Vagina (tissue), 2 donors: Measurements from ENCODE around the gene RPTOR.

Experiments
- POLR2A ChIP-seq, 2 donors: fragments of 450-650 bp; IDR thresholded peaks; one replicate each; pipeline ENCODE4 v1.6.1; 2017; ENCODE audit warnings: antibody characterized with exemption in 2 of 2, mild to moderate bottlenecking in 2 of 2, moderate library complexity in 2 of 2
- TF ChIP-seq, protein P1 (sequence below), 3 experiments: fragments of 450-650 bp in 2 of 3; fragments of 200-600 bp in 1 of 3; sonication (generic) in 1 of 3; IDR thresholded peaks; one replicate each; pipeline ENCODE4 v1.5.1; 2017 to 2019; ENCODE audit warnings: antibody characterized with exemption in 3 of 3, mild to moderate bottlenecking in 2 of 3, moderate library complexity in 2 of 3

DNA sequence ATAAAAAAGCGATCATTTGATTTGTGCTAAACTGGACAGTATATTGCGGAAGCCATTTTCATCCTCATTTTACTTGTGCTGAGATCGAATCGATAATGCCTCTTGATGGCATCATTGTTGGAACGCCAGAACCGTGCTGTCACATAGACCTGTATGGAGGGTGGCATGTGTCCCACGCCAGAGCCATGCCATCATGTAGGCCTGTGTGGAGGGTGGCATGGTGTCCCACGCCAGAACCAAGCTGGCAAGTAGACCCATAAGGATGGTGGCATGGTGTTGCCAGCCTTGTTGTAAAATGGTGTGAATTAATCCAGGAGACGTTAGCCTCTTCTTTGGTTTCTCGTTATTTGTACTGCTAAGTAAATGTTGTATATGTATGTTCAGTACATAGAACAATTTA, 224.3 kb downstream of the RPTOR start:
- TF ChIP-seq, protein P1, sequence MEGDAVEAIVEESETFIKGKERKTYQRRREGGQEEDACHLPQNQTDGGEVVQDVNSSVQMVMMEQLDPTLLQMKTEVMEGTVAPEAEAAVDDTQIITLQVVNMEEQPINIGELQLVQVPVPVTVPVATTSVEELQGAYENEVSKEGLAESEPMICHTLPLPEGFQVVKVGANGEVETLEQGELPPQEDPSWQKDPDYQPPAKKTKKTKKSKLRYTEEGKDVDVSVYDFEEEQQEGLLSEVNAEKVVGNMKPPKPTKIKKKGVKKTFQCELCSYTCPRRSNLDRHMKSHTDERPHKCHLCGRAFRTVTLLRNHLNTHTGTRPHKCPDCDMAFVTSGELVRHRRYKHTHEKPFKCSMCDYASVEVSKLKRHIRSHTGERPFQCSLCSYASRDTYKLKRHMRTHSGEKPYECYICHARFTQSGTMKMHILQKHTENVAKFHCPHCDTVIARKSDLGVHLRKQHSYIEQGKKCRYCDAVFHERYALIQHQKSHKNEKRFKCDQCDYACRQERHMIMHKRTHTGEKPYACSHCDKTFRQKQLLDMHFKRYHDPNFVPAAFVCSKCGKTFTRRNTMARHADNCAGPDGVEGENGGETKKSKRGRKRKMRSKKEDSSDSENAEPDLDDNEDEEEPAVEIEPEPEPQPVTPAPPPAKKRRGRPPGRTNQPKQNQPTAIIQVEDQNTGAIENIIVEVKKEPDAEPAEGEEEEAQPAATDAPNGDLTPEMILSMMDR (IDR thresholded peaks at IDR 0.05) = no peak
- TF ChIP-seq POLR2A (IDR thresholded peaks at IDR 0.05) = no peak
